GM23248 (cell line): ENCODE data around the gene FTO.

Experiments used
- EZH2 ChIP-seq: fragments of 200-600 bp; sonication (generic); IDR thresholded peaks from 2 replicates; pipeline ENCODE4 v1.6.1; 2018; ENCODE audit warnings: antibody characterized with exemption, mild to moderate bottlenecking; ENCODE audit not compliant: insufficient read depth, poor library complexity, severe bottlenecking
- EZH2phosphoT487 ChIP-seq: fragments of 200-600 bp; sonication (generic); IDR thresholded peaks from 2 replicates; pipeline ENCODE4 v1.6.1; 2018; ENCODE audit warnings: antibody characterized with exemption, moderate library complexity, mild to moderate bottlenecking, low read depth; ENCODE audit not compliant: insufficient read depth

DNA sequence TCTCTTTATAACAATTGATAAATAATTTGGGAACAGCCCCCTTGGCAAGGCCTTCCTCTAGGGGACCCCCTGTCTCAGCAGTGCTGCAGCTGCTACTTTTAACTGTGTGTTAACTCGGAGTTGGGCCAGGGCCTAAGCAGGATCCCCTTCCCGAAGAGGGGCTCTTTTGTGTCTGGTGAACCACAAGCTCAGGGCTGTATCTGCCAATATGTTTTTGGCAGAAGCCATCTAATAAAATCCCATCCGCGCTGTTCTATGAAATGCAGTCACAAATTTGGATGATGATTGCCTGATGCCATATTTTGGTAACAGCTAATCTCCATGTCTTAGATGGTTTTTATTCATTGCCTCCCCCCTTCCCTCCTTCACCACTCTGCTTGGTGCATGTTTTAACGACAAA, 267.7 kb downstream of the FTO start:
- no peak for TF ChIP-seq EZH2
- no peak for TF ChIP-seq EZH2phosphoT487
